ENCODE measurements around the gene CDC14B. TPM values are rescaled to one million over a fixed set of nuclear protein-coding genes. Genes with fewer than 3 reads are reported as not detected.
"Not testable (repeated sequence)": the region's sequence is repeated elsewhere in the genome, so short reads cannot be mapped to it uniquely, and the experiment has no call there.

CDC14B gene
- total RNA-seq, 2 experiments from 2014 or later = 0.62 to 0.83 TPM

GRCh38 chr9:96565671-96566497, 53.8 kb downstream of the CDC14B start:
- H3K27ac Mint-ChIP-seq = peak overlapping the region; percentile 31
- H3K4me1 Mint-ChIP-seq = peaks cover 17% of the 10 kb centered on the region
- H3K4me3 Mint-ChIP-seq = peak overlapping the region; percentile 73
- DNase-seq = no peak
- peaks cover 24% of the 10 kb centered on the region for H3K27me3 Mint-ChIP-seq
- ChIA-PET POLR2A (no interaction called here), CTCF (interaction anchor here (0.6 to 2.1 kb wide), 5 partner anchors 9 to 124 kb away, joined by 3 to 6 read pairs (median 4); no protein-coding TSS in a partner anchor)
- no peaks in the 10 kb centered on the region for H3K9me3 Mint-ChIP-seq
- no peaks in the 10 kb centered on the region for H3K36me3 Mint-ChIP-seq (ENCODE audit: low read depth)

GRCh38 chr9:96564217-96564616, 55.4 kb downstream of the CDC14B start:
- no peak for DNase-seq
- Mint-ChIP-seq H3K27ac (no peak overlapping the region), H3K4me1 (peaks cover 17% of the 10 kb centered on the region), H3K27me3 (peaks cover 21% of the 10 kb centered on the region), H3K9me3 (no peaks in the 10 kb centered on the region), H3K36me3 (ENCODE audit: low read depth) (no peaks in the 10 kb centered on the region), H3K4me3 (no peak overlapping the region)
- CTCF ChIA-PET = interaction anchor here (1.1 kb wide), 1 partner anchor 9 kb away, joined by 4 read pairs; no protein-coding TSS in a partner anchor
- POLR2A ChIA-PET = no interaction called here

- H3K9me3 Mint-ChIP-seq = no peaks in the 10 kb centered on the region
- H3K27me3 Mint-ChIP-seq = peaks cover 9% of the 10 kb centered on the region
- DNase-seq = no peak
- CTCF ChIA-PET = no interaction called here
- H3K36me3 Mint-ChIP-seq (ENCODE audit: low read depth) = no peaks in the 10 kb centered on the region
- no peak overlapping the region for H3K27ac Mint-ChIP-seq
- H3K4me3 Mint-ChIP-seq = no peak overlapping the region
- H3K4me1 Mint-ChIP-seq = peaks cover 3% of the 10 kb centered on the region
- POLR2A ChIA-PET = no interaction called here
Observed at GRCh38 chr9:96559339-96559943, 60.2 kb downstream of the CDC14B start.

- Mint-ChIP-seq H3K9me3 (no peaks in the 10 kb centered on the region), H3K36me3 (ENCODE audit: low read depth) (no peaks in the 10 kb centered on the region), H3K4me3 (no peak overlapping the region), H3K27ac (no peak overlapping the region), H3K4me1 (peaks cover 6% of the 10 kb centered on the region), H3K27me3 (peaks cover 2% of the 10 kb centered on the region)
- no peak for DNase-seq
- POLR2A ChIA-PET = no interaction called here
- CTCF ChIA-PET = interaction anchor here (0.5 to 1.6 kb wide), 2 partner anchors 115 to 124 kb away, joined by 3 to 4 read pairs; no protein-coding TSS in a partner anchor
Observed at GRCh38 chr9:96557921-96558320, 61.7 kb downstream of the CDC14B start.

GRCh38 chr9:96556701-96557461, 62.8 kb downstream of the CDC14B start:
- ChIA-PET POLR2A (no interaction called here), CTCF (interaction anchor here (1.6 to 1.8 kb wide), 2 partner anchors 9 to 114 kb away, joined by 3 to 6 read pairs; no protein-coding TSS in a partner anchor)
- H3K27ac Mint-ChIP-seq = no peak overlapping the region
- no peaks in the 10 kb centered on the region for H3K36me3 Mint-ChIP-seq (ENCODE audit: low read depth)
- DNase-seq = no peak
- peaks cover 2% of the 10 kb centered on the region for H3K27me3 Mint-ChIP-seq
- peaks cover 6% of the 10 kb centered on the region for H3K4me1 Mint-ChIP-seq
- no peaks in the 10 kb centered on the region for H3K9me3 Mint-ChIP-seq
- no peak overlapping the region for H3K4me3 Mint-ChIP-seq

GRCh38 chr9:96555567-96556386, 63.9 kb downstream of the CDC14B start:
- Mint-ChIP-seq H3K4me3 (no peak overlapping the region), H3K4me1 (peaks cover 6% of the 10 kb centered on the region), H3K36me3 (ENCODE audit: low read depth) (no peaks in the 10 kb centered on the region), H3K9me3 (no peaks in the 10 kb centered on the region), H3K27me3 (no peaks in the 10 kb centered on the region), H3K27ac (no peak overlapping the region)
- no peak for DNase-seq
- CTCF ChIA-PET = interaction anchor here (0.6 to 1.8 kb wide), 5 partner anchors 9 to 228 kb away, joined by 3 to 6 read pairs (median 4); no protein-coding TSS in a partner anchor
- POLR2A ChIA-PET = no interaction called here

GRCh38 chr9:96554801-96555566, 64.7 kb downstream of the CDC14B start:
- Mint-ChIP-seq H3K9me3 (no peaks in the 10 kb centered on the region), H3K4me1 (peaks cover 6% of the 10 kb centered on the region), H3K4me3 (no peak overlapping the region), H3K27ac (no peak overlapping the region), H3K36me3 (ENCODE audit: low read depth) (no peaks in the 10 kb centered on the region), H3K27me3 (no peaks in the 10 kb centered on the region)
- POLR2A ChIA-PET = no interaction called here
- no peak for DNase-seq
- CTCF ChIA-PET = interaction anchor here (0.6 to 1.4 kb wide), 3 partner anchors 10 to 228 kb away, joined by 3 to 6 read pairs (median 4); no protein-coding TSS in a partner anchor

- Mint-ChIP-seq H3K27ac (no peak overlapping the region), H3K4me3 (no peak overlapping the region), H3K4me1 (peaks cover 6% of the 10 kb centered on the region), H3K27me3 (no peaks in the 10 kb centered on the region), H3K36me3 (ENCODE audit: low read depth) (no peaks in the 10 kb centered on the region), H3K9me3 (no peaks in the 10 kb centered on the region)
- ChIA-PET POLR2A (no interaction called here), CTCF (no interaction called here)
- DNase-seq = no peak
Observed at GRCh38 chr9:96554326-96554725, 65.3 kb downstream of the CDC14B start.

GRCh38 chr9:96553070-96553469, 66.6 kb downstream of the CDC14B start:
- H3K27ac Mint-ChIP-seq = no peak overlapping the region
- ChIA-PET CTCF (no interaction called here), POLR2A (no interaction called here)
- no peaks in the 10 kb centered on the region for H3K36me3 Mint-ChIP-seq (ENCODE audit: low read depth)
- peaks cover 6% of the 10 kb centered on the region for H3K4me1 Mint-ChIP-seq
- H3K9me3 Mint-ChIP-seq = no peaks in the 10 kb centered on the region
- DNase-seq = no peak
- no peak overlapping the region for H3K4me3 Mint-ChIP-seq
- no peaks in the 10 kb centered on the region for H3K27me3 Mint-ChIP-seq

- Mint-ChIP-seq H3K27me3 (no peaks in the 10 kb centered on the region), H3K36me3 (ENCODE audit: low read depth) (no peaks in the 10 kb centered on the region), H3K27ac (no peak overlapping the region), H3K4me1 (peaks cover 6% of the 10 kb centered on the region), H3K4me3 (no peak overlapping the region), H3K9me3 (no peaks in the 10 kb centered on the region)
- ChIA-PET POLR2A (no interaction called here), CTCF (interaction anchor here (0.5 kb wide), 1 partner anchor 89 kb away, joined by 3 read pairs; no protein-coding TSS in a partner anchor)
- DNase-seq = no peak
Observed at GRCh38 chr9:96551403-96551802, 68.2 kb downstream of the CDC14B start.

GRCh38 chr9:96550659-96551058, 69.0 kb downstream of the CDC14B start:
- Mint-ChIP-seq H3K9me3 (no peaks in the 10 kb centered on the region), H3K4me3 (no peak overlapping the region), H3K36me3 (ENCODE audit: low read depth) (no peaks in the 10 kb centered on the region), H3K4me1 (peaks cover 4% of the 10 kb centered on the region), H3K27ac (no peak overlapping the region), H3K27me3 (no peaks in the 10 kb centered on the region)
- no peak for DNase-seq
- ChIA-PET POLR2A (no interaction called here), CTCF (interaction anchor here (0.5 kb wide), 1 partner anchor 88 kb away, joined by 3 read pairs; no protein-coding TSS in a partner anchor)

- H3K36me3 Mint-ChIP-seq (ENCODE audit: low read depth); CTCF ChIA-PET; H3K4me1 Mint-ChIP-seq; H3K27ac Mint-ChIP-seq; H3K9me3 Mint-ChIP-seq; H3K27me3 Mint-ChIP-seq; DNase-seq; POLR2A ChIA-PET; H3K4me3 Mint-ChIP-seq: not testable (repeated sequence)
Observed at GRCh38 chr9:96543131-96543530, 76.5 kb downstream of the CDC14B start.
